Loucy (cell line): ENCODE results near the gene MOCS2.

Experiments used
- H2AFZ ChIP-seq: fragments of 200-600 bp; sonication (generic); 2 replicates; pipeline ENCODE4 v1.6.0; 2016; ENCODE audit warnings: antibody characterized with exemption, mild to moderate bottlenecking, low read length, moderate library complexity
- H3F3A ChIP-seq: fragments of 200-600 bp; 2 replicates; pipeline ENCODE4 v1.6.0; 2016; ENCODE audit warnings: antibody characterized with exemption, low read depth, mild to moderate bottlenecking
- H3K27me3 ChIP-seq: fragments of 200-600 bp; sonication (generic); 2 replicates; pipeline ENCODE4 v1.6.1; 2014; ENCODE audit warnings: low read length, mild to moderate bottlenecking; ENCODE audit not compliant: insufficient read depth, poor library complexity, severe bottlenecking
- H3K36me3 ChIP-seq: fragments of 200-600 bp; sonication (generic); 2 replicates; pipeline ENCODE4 v1.6.1; 2016; ENCODE audit warnings: low read length; ENCODE audit not compliant: insufficient read depth
- H3K4me1 ChIP-seq: fragments of 200-600 bp; sonication (generic); 2 replicates; pipeline ENCODE4 v1.5.1; 2014; ENCODE audit warnings: low read length, mild to moderate bottlenecking; ENCODE audit not compliant: insufficient read depth, poor library complexity, severe bottlenecking
- H3K4me2 ChIP-seq: fragments of 200-600 bp; sonication (generic); 2 replicates; pipeline ENCODE4 v1.6.0; 2014; ENCODE audit warnings: antibody characterized with exemption, low read length, low read depth, mild to moderate bottlenecking; ENCODE audit not compliant: poor library complexity, severe bottlenecking
- H3K4me3 ChIP-seq: fragments of 200-600 bp; sonication (generic); 2 replicates; pipeline ENCODE4 v1.5.1; 2014; ENCODE audit warnings: low read length, mild to moderate bottlenecking, mixed read lengths; ENCODE audit not compliant: poor library complexity, severe bottlenecking
- H3K79me2 ChIP-seq: fragments of 200-600 bp; sonication (generic); 2 replicates; pipeline ENCODE4 v1.6.1; 2014; ENCODE audit warnings: low read length; ENCODE audit not compliant: insufficient read depth
- H3K9ac ChIP-seq: fragments of 200-600 bp; sonication (generic); 2 replicates; pipeline ENCODE4 v1.6.0; 2014; ENCODE audit warnings: mild to moderate bottlenecking, low read depth, low read length, moderate library complexity; ENCODE audit not compliant: poor library complexity, severe bottlenecking
- H3K9me2 ChIP-seq: fragments of 200-600 bp; sonication (generic); replicated peaks from 2 replicates; pipeline ENCODE4 v1.6.1; 2016; ENCODE audit warnings: low read depth, low read length, mixed read lengths
- H3K9me3 ChIP-seq: fragments of 200-600 bp; sonication (generic); 2 replicates; pipeline ENCODE4 v1.6.1; 2014; ENCODE audit warnings: mild to moderate bottlenecking, antibody characterized with exemption, low read length, low read depth; ENCODE audit not compliant: insufficient read depth
- H4K20me1 ChIP-seq: fragments of 200-600 bp; sonication (generic); 2 replicates; pipeline ENCODE4 v1.6.0; 2014; ENCODE audit warnings: antibody characterized with exemption, low read length, mild to moderate bottlenecking; ENCODE audit not compliant: insufficient read depth, poor library complexity, severe bottlenecking
- EZH2phosphoT487 ChIP-seq: fragments of 200-600 bp; IDR thresholded peaks from 2 replicates; pipeline ENCODE4 v1.6.1; 2018; ENCODE audit warnings: antibody characterized with exemption, mild to moderate bottlenecking, moderate library complexity, borderline replicate concordance
- TF ChIP-seq, protein P1 (sequence below): fragments of 200-600 bp; sonication (generic); conservative IDR thresholded peaks from 2 replicates; pipeline ENCODE4 v1.5.1; 2014; ENCODE audit warnings: mild to moderate bottlenecking, antibody characterized with exemption, low read length

Gene MOCS2

DNA sequence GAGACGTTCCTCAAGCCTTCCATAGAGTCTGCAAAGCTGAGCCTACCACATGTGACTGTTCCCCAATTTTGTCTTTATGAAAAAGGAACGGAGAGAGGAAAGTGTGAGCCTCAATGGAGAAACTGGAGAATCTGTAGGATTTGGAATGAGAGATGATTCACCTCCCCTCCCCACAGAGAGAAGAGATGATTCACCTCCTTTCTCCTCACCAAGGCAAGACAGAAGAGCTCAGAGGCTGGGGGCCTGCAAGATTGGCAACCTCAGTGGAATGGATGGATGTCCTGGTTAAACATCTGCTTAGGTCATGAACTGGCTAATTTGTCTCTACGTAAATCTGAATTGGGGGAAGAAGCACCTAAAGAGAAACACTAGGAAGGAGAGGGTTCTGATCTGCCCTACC lies 17.0 kb upstream of the MOCS2 start:
- no peaks in the 10 kb centered on the region for H3K9me2 ChIP-seq

DNA sequence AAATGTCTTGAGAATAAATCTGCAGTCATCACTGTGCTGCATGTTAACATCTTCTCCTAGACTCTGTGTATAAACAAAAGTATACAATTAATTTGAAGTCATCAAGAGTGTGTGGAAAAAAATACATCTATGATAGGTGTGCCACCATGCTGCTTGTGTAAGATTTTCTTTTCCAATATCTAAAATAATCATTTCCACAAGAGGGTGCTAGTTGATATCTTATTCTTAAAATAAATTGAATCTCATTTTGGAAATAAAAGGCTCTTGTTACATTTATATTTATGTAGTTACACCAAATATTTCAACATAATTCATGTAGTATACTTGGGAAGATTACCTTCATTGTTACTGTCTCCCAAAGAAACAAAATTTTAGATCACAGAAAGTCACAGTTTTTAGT lies 14.1 kb upstream of the MOCS2 start:
- H3K27me3 ChIP-seq = no peaks in the 10 kb centered on the region
- no peak for TF ChIP-seq EZH2phosphoT487
- TF ChIP-seq, protein P1, sequence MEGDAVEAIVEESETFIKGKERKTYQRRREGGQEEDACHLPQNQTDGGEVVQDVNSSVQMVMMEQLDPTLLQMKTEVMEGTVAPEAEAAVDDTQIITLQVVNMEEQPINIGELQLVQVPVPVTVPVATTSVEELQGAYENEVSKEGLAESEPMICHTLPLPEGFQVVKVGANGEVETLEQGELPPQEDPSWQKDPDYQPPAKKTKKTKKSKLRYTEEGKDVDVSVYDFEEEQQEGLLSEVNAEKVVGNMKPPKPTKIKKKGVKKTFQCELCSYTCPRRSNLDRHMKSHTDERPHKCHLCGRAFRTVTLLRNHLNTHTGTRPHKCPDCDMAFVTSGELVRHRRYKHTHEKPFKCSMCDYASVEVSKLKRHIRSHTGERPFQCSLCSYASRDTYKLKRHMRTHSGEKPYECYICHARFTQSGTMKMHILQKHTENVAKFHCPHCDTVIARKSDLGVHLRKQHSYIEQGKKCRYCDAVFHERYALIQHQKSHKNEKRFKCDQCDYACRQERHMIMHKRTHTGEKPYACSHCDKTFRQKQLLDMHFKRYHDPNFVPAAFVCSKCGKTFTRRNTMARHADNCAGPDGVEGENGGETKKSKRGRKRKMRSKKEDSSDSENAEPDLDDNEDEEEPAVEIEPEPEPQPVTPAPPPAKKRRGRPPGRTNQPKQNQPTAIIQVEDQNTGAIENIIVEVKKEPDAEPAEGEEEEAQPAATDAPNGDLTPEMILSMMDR = peak; percentile 46

More for the DNA sequence above, 17.0 kb upstream of the MOCS2 start:
- Histone ChIP-seq H3K36me3 (no peaks in the 10 kb centered on the region), H3K9ac (no peak overlapping the region), H3K4me1 (no peaks in the 10 kb centered on the region), H2AFZ (no peak overlapping the region), H4K20me1 (no peaks in the 10 kb centered on the region), H3K79me2 (no peaks in the 10 kb centered on the region), H3K9me3 (0 out of 2 replicates have a peak, but pooled peaks cover 4% of the 10 kb centered on the region), H3K4me2 (no peak overlapping the region), H3K27me3 (no peaks in the 10 kb centered on the region), H3K4me3 (no peak overlapping the region), H3F3A (no peaks in the 10 kb centered on the region)
- no peak for TF ChIP-seq EZH2phosphoT487
- TF ChIP-seq, protein P1 = no peak

DNA sequence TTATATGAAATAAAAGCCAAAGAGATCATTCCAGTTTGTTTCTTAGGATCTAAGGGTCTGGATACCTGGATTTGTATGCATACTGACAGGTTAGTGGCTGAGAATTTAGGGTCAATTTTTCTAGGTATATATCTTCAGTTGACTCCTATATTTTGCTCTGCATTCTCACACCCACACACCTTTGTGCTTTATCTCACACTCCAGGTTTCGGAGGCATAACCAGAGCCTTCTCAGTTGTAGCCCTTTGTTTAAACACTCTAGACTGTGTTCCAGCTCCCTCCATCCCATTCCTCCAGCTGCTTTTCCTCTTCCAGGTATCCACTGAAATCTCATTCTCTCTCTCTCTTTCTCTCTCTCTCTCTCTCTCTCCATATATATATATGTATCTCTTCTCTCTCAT lies 10.6 kb upstream of the MOCS2 start:
- H3K27me3 ChIP-seq = no peaks in the 10 kb centered on the region
- no peaks in the 10 kb centered on the region for H3K9me3 ChIP-seq
- H3K4me1 ChIP-seq = no peaks in the 10 kb centered on the region
- no peaks in the 10 kb centered on the region for H3K36me3 ChIP-seq
- H3K4me3 ChIP-seq = no peak overlapping the region
- no peak overlapping the region for H2AFZ ChIP-seq
- H3K9ac ChIP-seq = no peak overlapping the region
- TF ChIP-seq, protein P1 = no peak
- no peak for TF ChIP-seq EZH2phosphoT487
- no peaks in the 10 kb centered on the region for H4K20me1 ChIP-seq
- no peaks in the 10 kb centered on the region for H3K79me2 ChIP-seq
- H3K9me2 ChIP-seq = no peaks in the 10 kb centered on the region
- H3K4me2 ChIP-seq = no peak overlapping the region
- no peaks in the 10 kb centered on the region for H3F3A ChIP-seq

More for the DNA sequence above, 14.1 kb upstream of the MOCS2 start:
- Histone ChIP-seq H3K36me3 (no peaks in the 10 kb centered on the region), H3K4me2 (no peak overlapping the region), H4K20me1 (no peaks in the 10 kb centered on the region), H3K4me3 (no peak overlapping the region), H3F3A (no peaks in the 10 kb centered on the region), H3K9me3 (no peaks in the 10 kb centered on the region), H3K9ac (no peak overlapping the region), H3K79me2 (no peaks in the 10 kb centered on the region), H3K9me2 (no peaks in the 10 kb centered on the region), H3K4me1 (no peaks in the 10 kb centered on the region), H2AFZ (no peak overlapping the region)
